Testis (tissue), 2 donors: ENCODE results near the gene SCRG1.

Experiments used
- CTCF ChIP-seq, 3 experiments: fragments of 450-650 bp in 2 of 3; fragments of 200-600 bp in 1 of 3; sonication (generic) in 1 of 3; IDR thresholded peaks; one replicate each; pipeline ENCODE4 v1.5.1; 2016 to 2019; ENCODE audit warnings: antibody characterized with exemption in 3 of 3, mild to moderate bottlenecking in 2 of 3, moderate library complexity in 1 of 3
- POLR2A ChIP-seq: fragments of 450-650 bp; IDR thresholded peaks from one replicate; pipeline ENCODE4 v1.6.1; 2017; ENCODE audit warnings: antibody characterized with exemption, mild to moderate bottlenecking, moderate library complexity

- TF ChIP-seq CTCF (IDR thresholded peaks at IDR 0.05): no peak
- no peak for TF ChIP-seq POLR2A
These were observed 24.3 kb downstream of the SCRG1 start for GRCh38 chr4:173374588-173374987.
